Measurements from ENCODE around the gene RNF152.

DNA sequence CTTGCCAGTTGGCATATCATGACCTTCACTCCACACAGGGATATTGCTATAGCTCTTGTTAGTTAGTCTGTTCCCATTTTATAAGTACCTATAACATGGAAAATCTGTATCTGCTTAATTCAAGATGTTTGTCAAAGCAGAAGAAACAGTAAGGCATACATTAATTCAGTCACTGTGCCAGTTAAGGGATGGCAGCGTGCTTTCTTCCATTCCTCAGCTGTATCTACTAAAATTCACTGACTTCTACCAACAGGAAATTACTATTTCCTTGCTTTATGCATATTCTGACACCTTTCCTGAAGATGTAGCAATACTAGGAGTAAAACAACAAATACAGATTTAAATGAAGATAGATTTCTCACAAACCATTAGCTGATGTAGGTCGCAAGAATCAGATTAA, 59.9 kb downstream of the RNF152 start:
- TF ChIP-seq ZNF70 (CRISPR knock-in tag; IDR thresholded peaks at IDR 0.05) = no peak
- TF ChIP-seq ZFP3 (CRISPR knock-in tag; IDR thresholded peaks at IDR 0.05) = no peak
- no peak for TF ChIP-seq ARNTL (CRISPR knock-in tag; IDR thresholded peaks at IDR 0.05; ENCODE audit: borderline replicate concordance, low read depth)
- no peak for TF ChIP-seq RARB (CRISPR knock-in tag; IDR thresholded peaks at IDR 0.05)
